K562 (cell line): ENCODE results near the gene SLC31A2. TPM values are rescaled to one million over a fixed set of nuclear protein-coding genes. Genes with fewer than 3 reads are reported as not detected.

Experiments used
- KDM5B ChIP-seq: fragments of 200-600 bp; sonication (generic); IDR thresholded peaks from 2 replicates; pipeline ENCODE4 v1.6.1; 2012; ENCODE audit warnings: low read depth, mild to moderate bottlenecking, moderate library complexity, low read length, control low read depth, inconsistent platforms; ENCODE audit not compliant: insufficient replicate concordance
- PHF8 ChIP-seq: fragments of 200-600 bp; sonication (generic); IDR thresholded peaks from 2 replicates; pipeline ENCODE4 v1.6.1; 2012; ENCODE audit warnings: mixed run types, mild to moderate bottlenecking, inconsistent platforms, low read length, moderate library complexity, borderline replicate concordance
- polyA plus RNA-seq, 8 experiments: library from polyadenylated mRNA; depleted of rRNA in 4 of 8; stranded (reverse) in 5 of 8; unstranded in 3 of 8; fragments of >200 nt; fragmentation: Nextera tagmentation in 2 of 8; fragmentation: Illumina TruSeq in 1 of 8; extraction: Ambion mirVana in 2 of 8; extraction: Trizol in 1 of 8; gene quantifications; 2 replicates each; pipeline versions ENCODE4 v1.2.1 to v1.2.3, GENCODE V29; 2011 to 2014; ENCODE audit warnings: inconsistent platforms in 1 of 8, missing spikeins in 1 of 8
- total RNA-seq, 7 experiments: library from RNA; depleted of rRNA in 6 of 7; stranded (reverse); fragments of >200 nt in 6 of 7; fragmentation: Illumina TruSeq in 2 of 7; extraction: Trizol in 2 of 7; gene quantifications; 2 replicates each; pipeline versions ENCODE4 v1.2.1 to v1.2.3, GENCODE V29; 2011 to 2021; ENCODE audit warnings: low replicate concordance in 1 of 7
- TF ChIP-seq, protein P1 (sequence below), 2 experiments: fragments of 450-650 bp; formaldehyde crosslinking in 1 of 2; IDR thresholded peaks; 2 replicates each; pipeline versions ENCODE4 v1.4.0 to v1.6.1; 2014 to 2020; ENCODE audit warnings: mild to moderate bottlenecking in 2 of 2, borderline replicate concordance in 1 of 2, low read depth in 1 of 2

Gene SLC31A2
- total and polyA plus RNA-seq, 9 of the 15 experiments (the other 6 are each of a cell fraction or from before 2014, with no cell fraction given) = 1.5 to 4.3 (median 2.3) TPM

DNA sequence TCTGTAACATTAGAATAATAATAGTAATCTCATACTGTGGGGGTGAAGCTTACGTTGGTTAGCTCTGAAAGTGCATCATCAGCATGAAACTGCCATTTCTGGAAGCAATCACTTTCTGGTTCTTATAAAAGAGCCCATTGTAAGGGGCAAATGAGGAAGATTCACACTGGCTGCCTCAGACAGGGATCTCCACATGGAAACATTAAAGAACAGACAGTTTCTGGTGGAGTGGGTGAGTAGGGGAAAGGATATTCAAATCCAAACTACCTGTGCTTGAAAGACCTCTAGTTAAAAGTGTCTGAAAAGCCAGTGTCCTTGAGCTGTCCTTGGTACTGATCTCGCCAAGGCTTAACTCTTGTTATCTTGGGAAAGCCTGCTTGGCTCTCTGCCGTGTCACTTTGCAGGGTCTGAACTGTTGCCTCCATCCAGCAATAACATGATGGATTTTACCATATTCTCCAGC is 19.1 kb upstream of the SLC31A2 start (continued):
- TF ChIP-seq, protein P1, sequence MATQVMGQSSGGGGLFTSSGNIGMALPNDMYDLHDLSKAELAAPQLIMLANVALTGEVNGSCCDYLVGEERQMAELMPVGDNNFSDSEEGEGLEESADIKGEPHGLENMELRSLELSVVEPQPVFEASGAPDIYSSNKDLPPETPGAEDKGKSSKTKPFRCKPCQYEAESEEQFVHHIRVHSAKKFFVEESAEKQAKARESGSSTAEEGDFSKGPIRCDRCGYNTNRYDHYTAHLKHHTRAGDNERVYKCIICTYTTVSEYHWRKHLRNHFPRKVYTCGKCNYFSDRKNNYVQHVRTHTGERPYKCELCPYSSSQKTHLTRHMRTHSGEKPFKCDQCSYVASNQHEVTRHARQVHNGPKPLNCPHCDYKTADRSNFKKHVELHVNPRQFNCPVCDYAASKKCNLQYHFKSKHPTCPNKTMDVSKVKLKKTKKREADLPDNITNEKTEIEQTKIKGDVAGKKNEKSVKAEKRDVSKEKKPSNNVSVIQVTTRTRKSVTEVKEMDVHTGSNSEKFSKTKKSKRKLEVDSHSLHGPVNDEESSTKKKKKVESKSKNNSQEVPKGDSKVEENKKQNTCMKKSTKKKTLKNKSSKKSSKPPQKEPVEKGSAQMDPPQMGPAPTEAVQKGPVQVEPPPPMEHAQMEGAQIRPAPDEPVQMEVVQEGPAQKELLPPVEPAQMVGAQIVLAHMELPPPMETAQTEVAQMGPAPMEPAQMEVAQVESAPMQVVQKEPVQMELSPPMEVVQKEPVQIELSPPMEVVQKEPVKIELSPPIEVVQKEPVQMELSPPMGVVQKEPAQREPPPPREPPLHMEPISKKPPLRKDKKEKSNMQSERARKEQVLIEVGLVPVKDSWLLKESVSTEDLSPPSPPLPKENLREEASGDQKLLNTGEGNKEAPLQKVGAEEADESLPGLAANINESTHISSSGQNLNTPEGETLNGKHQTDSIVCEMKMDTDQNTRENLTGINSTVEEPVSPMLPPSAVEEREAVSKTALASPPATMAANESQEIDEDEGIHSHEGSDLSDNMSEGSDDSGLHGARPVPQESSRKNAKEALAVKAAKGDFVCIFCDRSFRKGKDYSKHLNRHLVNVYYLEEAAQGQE (IDR thresholded peaks at IDR 0.05; ENCODE audit: borderline replicate concordance) = peak; percentile 98
- TF ChIP-seq, protein P1 (CRISPR knock-in tag; IDR thresholded peaks at IDR 0.05; ENCODE audit: low read depth) = peak; percentile 92
- no peak for TF ChIP-seq KDM5B
- TF ChIP-seq PHF8 = no peak
- TF ChIP-seq, all 486 proteins: peak for 20
